ENCODE data around the gene KDM6A. TPM values are rescaled to one million over a fixed set of nuclear protein-coding genes. Genes with fewer than 3 reads are reported as not detected.

KDM6A gene
- total RNA-seq, 4 donors from 2014 or later, result 42.5 to 163 (median 91.8) TPM

DNA sequence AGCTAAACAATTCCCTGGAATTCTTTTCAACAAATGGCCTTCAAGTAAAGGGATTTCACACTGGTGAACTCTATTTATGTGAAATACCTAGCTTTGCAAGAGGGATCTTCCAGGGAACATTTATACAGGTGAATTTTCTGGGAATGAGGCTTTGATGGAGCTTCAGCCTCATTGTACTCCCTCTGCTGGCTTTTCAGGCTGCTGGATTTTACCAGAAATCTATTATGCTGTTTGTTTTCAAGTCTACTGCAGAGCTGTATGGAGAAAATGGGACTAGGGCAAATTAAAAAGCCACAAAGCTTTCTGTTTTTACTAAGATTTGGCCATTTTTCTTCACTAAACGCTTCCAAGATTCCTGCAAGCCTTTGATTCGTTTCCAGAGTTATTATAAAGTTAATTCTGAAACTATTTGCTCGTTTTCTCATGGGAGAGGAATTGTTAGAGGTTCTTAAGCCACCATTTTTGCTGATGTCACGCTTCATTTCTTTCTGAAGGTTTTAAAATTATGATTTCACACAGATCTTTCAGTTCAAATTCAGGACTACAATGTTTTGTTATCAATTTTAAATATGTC lies 31.6 kb downstream of the KDM6A start:
- Histone ChIP-seq H3K4me3 (no peak overlapping the region), H3K27ac (no peak overlapping the region), H3K4me1 (peaks cover 0 to 20% (median 16%) of the 10 kb centered on the region in 4 donors), H3K27me3 (no peaks in the 10 kb centered on the region), H3K9me3 (no peaks in the 10 kb centered on the region), H3K36me3 (no peaks in the 10 kb centered on the region)
- intact Hi-C loops (cut with DNase I; ENCODE audit: low total_unique reads), result no loop called here
- TF ChIP-seq POLR2AphosphoS5 (IDR thresholded peaks at IDR 0.05) (no peak), POLR2A (IDR thresholded peaks at IDR 0.05) (no peak), EP300 (IDR thresholded peaks at IDR 0.05; ENCODE audit: low read depth) (no peak)
- TF ChIP-seq, protein P1, sequence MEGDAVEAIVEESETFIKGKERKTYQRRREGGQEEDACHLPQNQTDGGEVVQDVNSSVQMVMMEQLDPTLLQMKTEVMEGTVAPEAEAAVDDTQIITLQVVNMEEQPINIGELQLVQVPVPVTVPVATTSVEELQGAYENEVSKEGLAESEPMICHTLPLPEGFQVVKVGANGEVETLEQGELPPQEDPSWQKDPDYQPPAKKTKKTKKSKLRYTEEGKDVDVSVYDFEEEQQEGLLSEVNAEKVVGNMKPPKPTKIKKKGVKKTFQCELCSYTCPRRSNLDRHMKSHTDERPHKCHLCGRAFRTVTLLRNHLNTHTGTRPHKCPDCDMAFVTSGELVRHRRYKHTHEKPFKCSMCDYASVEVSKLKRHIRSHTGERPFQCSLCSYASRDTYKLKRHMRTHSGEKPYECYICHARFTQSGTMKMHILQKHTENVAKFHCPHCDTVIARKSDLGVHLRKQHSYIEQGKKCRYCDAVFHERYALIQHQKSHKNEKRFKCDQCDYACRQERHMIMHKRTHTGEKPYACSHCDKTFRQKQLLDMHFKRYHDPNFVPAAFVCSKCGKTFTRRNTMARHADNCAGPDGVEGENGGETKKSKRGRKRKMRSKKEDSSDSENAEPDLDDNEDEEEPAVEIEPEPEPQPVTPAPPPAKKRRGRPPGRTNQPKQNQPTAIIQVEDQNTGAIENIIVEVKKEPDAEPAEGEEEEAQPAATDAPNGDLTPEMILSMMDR (IDR thresholded peaks at IDR 0.05), result no peak
- in situ Hi-C loops (cut with MboI; ENCODE audit: low pct_ligation_motif_present in 1 of 4, low pct_unique_long_range_greater_than_20kb in 1 of 4, low sequenced_read_pairs in 3 of 4), result no loop called here
- DNase-seq, result no peak
- WGBS, 2 donors (ENCODE audit: low coverage in 1 of 2), result 69 to 100% methylated on average over 1 to 4 of the region's 4 CpGs

DNA sequence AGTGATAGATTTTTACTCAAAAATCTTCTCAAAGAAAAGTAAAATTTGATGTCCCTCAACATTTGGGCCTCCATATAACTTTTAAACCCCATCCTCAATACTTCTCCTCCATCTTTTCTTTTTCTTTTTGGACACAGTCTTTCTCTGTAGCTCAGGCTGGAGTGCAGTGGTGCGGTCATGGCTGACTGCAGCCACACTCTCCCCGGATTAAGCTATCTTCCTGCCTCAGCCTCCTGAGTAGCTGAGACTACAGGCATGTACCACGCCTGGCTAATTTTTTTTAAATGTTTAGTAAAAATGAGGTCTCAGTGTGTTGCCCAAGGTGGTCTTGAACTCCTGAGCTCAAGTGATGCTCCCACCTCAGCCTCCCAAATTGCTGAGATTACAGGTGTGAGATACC lies 33.1 kb downstream of the KDM6A start:
- no peak overlapping the region for H3K4me3 ChIP-seq
- H3K36me3 ChIP-seq, result no peaks in the 10 kb centered on the region
- intact Hi-C loops (cut with DNase I; ENCODE audit: low total_unique reads) (no loop called here), in situ Hi-C loops (cut with MboI; ENCODE audit: low pct_ligation_motif_present in 1 of 4, low pct_unique_long_range_greater_than_20kb in 1 of 4, low sequenced_read_pairs in 3 of 4) (no loop called here)
- no peak overlapping the region for H3K27ac ChIP-seq
- no peaks in the 10 kb centered on the region for H3K27me3 ChIP-seq
- H3K4me1 ChIP-seq, result peaks cover 0 to 16% (median 13%) of the 10 kb centered on the region in 4 donors
- no peak for DNase-seq
- WGBS, 2 donors (ENCODE audit: low coverage in 1 of 2), result 84% methylated on average over 3 of the region's 3 CpGs; no CpG with 5 or more reads in 1 of the 2 donors
- TF ChIP-seq EP300 (IDR thresholded peaks at IDR 0.05; ENCODE audit: low read depth) (no peak), POLR2A (IDR thresholded peaks at IDR 0.05) (no peak), POLR2AphosphoS5 (IDR thresholded peaks at IDR 0.05) (no peak)
- TF ChIP-seq, protein P1 (IDR thresholded peaks at IDR 0.05), result no peak
- no peaks in the 10 kb centered on the region for H3K9me3 ChIP-seq

DNA sequence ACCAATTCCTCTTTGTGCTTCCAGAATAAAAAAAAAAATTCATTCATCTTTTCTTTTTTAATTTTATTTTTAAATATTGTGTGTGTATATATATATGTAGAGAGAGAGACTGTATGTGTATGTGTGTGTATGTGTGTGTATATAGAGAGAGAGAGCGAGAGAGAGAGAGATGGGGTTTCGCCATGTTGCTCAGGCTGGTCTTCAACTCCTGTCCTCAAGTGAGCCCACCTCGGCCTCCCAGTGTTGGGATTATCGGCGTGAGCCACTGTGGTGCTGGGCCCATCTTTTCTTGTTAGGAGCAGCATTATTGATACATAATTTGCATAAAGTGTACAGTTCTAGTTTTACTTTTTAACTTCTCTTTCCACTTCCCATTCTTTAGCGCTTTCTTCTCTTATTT lies 33.6 kb downstream of the KDM6A start:
- no peaks in the 10 kb centered on the region for H3K36me3 ChIP-seq
- no peaks in the 10 kb centered on the region for H3K9me3 ChIP-seq
- intact Hi-C loops (cut with DNase I; ENCODE audit: low total_unique reads) (no loop called here), in situ Hi-C loops (cut with MboI; ENCODE audit: low pct_ligation_motif_present in 1 of 4, low pct_unique_long_range_greater_than_20kb in 1 of 4, low sequenced_read_pairs in 3 of 4) (no loop called here)
- peaks cover 0 to 16% (median 13%) of the 10 kb centered on the region in 4 donors for H3K4me1 ChIP-seq
- no peaks in the 10 kb centered on the region for H3K27me3 ChIP-seq
- no peak for DNase-seq
- no peak overlapping the region for H3K27ac ChIP-seq
- WGBS, 2 donors (ENCODE audit: low coverage in 1 of 2), result 89% methylated on average over 6 of the region's 6 CpGs; no CpG with 5 or more reads in 1 of the 2 donors
- H3K4me3 ChIP-seq, result no peak overlapping the region
- TF ChIP-seq POLR2A (IDR thresholded peaks at IDR 0.05) (no peak), POLR2AphosphoS5 (IDR thresholded peaks at IDR 0.05) (no peak), EP300 (IDR thresholded peaks at IDR 0.05; ENCODE audit: low read depth) (no peak)
- TF ChIP-seq, protein P1 (IDR thresholded peaks at IDR 0.05), result no peak

DNA sequence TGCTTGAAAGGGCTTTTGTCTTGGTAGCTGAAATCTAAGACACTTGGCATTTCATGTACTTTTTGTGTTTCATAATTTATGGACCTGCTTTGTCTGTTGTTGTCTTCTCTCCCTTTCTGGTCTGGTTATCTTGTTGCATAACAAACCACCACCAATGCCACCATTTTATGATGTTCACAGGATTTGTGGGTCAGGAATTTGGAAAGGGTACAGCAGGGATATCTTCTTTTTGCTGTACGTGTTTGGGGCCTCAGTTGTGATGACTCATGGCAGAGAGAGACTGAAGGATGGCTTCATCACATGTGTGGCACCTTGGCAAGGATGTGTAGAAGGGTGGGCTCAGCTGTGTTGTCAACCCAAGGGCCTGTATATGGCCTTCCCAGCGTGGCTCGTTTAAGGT lies 35.2 kb downstream of the KDM6A start:
- Histone ChIP-seq H3K36me3 (no peaks in the 10 kb centered on the region), H3K4me1 (peaks cover 0 to 16% (median 13%) of the 10 kb centered on the region in 4 donors), H3K27me3 (no peaks in the 10 kb centered on the region), H3K9me3 (no peaks in the 10 kb centered on the region), H3K4me3 (no peak overlapping the region), H3K27ac (no peak overlapping the region)
- TF ChIP-seq POLR2AphosphoS5 (IDR thresholded peaks at IDR 0.05), result no peak
- TF ChIP-seq POLR2A (IDR thresholded peaks at IDR 0.05), result no peak
- TF ChIP-seq, protein P1 (IDR thresholded peaks at IDR 0.05), result no peak
- no peak for TF ChIP-seq EP300 (IDR thresholded peaks at IDR 0.05; ENCODE audit: low read depth)
- no peak for DNase-seq
- in situ Hi-C loops (cut with MboI; ENCODE audit: low pct_ligation_motif_present in 1 of 4, low pct_unique_long_range_greater_than_20kb in 1 of 4, low sequenced_read_pairs in 3 of 4) (no loop called here), intact Hi-C loops (cut with DNase I; ENCODE audit: low total_unique reads) (no loop called here)
- WGBS, 2 donors (ENCODE audit: low coverage in 1 of 2), result 85% methylated on average over 3 of the region's 3 CpGs; no CpG with 5 or more reads in 1 of the 2 donors

Measured in transverse colon (tissue), 4 donors.